H1 (cell line): ENCODE measurements around the gene RNF152. TPM values are rescaled to one million over a fixed set of nuclear protein-coding genes. Genes with fewer than 3 reads are reported as not detected.

Source experiments
- CTCF ChIA-PET: fragments of 300-600 bp; sonication (Branson Sonifier 250); formaldehyde crosslinking; loops from one replicate; lab custom pipeline; 2021; ENCODE audit not compliant: partially characterized antibody; lab: Charles Lee
- POLR2A ChIA-PET: fragments of 300-600 bp; sonication (Branson Sonifier 250); formaldehyde crosslinking; loops from one replicate; lab custom pipeline; 2021; ENCODE audit warnings: inconsistent platforms; ENCODE audit not compliant: partially characterized antibody; lab: Charles Lee
- DNase-seq, 2 experiments: peaks; one replicate each; pipeline versions ENCODE4 v3.0.0 to v3.0.0-alpha.2; 2010 to 2022; ENCODE audit warnings: low spot score in 2 of 2, low read depth in 1 of 2, mixed read lengths in 1 of 2
- FAIRE-seq: peaks from 2 replicates; lab custom pipeline; 2011; peaks lifted over from hg19 to GRCh38; lab: Jason Lieb, UNC
- H2AFZ ChIP-seq: 2 replicates; pipeline ENCODE4 v1.8.1; 2012; ENCODE audit warnings: low read length, inconsistent platforms
- H2AK5ac ChIP-seq: 2 replicates; pipeline ENCODE4 v1.6.1; 2013; ENCODE audit warnings: low read depth, low read length
- H2BK120ac ChIP-seq: replicated peaks from 2 replicates; pipeline ENCODE3; 2013; ENCODE audit warnings: low read depth, low read length, inconsistent platforms
- H2BK12ac ChIP-seq: 2 replicates; pipeline ENCODE4 v1.6.1; 2013; ENCODE audit warnings: low read depth, low read length
- H2BK15ac ChIP-seq: 2 replicates; pipeline ENCODE4 v1.6.1; 2013; ENCODE audit warnings: low read length
- H2BK20ac ChIP-seq: 2 replicates; pipeline ENCODE4 v1.6.1; 2013; ENCODE audit warnings: low read length
- H2BK5ac ChIP-seq: 2 replicates; pipeline ENCODE4 v1.6.1; 2013; ENCODE audit warnings: low read depth, low read length
- H3K14ac ChIP-seq: 2 replicates; pipeline ENCODE4 v1.6.1; 2013; ENCODE audit warnings: inconsistent platforms; ENCODE audit not compliant: insufficient read length
- H3K18ac ChIP-seq: 2 replicates; pipeline ENCODE4 v1.6.1; 2013; ENCODE audit warnings: low read length; ENCODE audit errors: extremely low read depth
- H3K23ac ChIP-seq: 2 replicates; pipeline ENCODE4 v1.6.1; 2013; ENCODE audit warnings: inconsistent platforms; ENCODE audit not compliant: insufficient read length
- H3K23me2 ChIP-seq: 2 replicates; pipeline ENCODE4 v1.6.1; 2013; ENCODE audit warnings: low read depth, low read length
- H3K27ac ChIP-seq: 2 replicates; pipeline ENCODE4 v1.6.1; 2011; ENCODE audit warnings: low read depth, low read length, inconsistent platforms
- H3K27me3 ChIP-seq, 4 experiments: replicated peaks in 1 of 4; 1 replicate in 1 of 4; 2 replicates in 3 of 4; pipeline versions ENCODE4 v1.6.1 to v1.8.1; 2011 to 2013; ENCODE audit warnings: low read length in 3 of 4, mild to moderate bottlenecking in 3 of 4, inconsistent platforms in 2 of 4, mixed read lengths in 2 of 4, moderate library complexity in 1 of 4; ENCODE audit not compliant: control insufficient read depth in 3 of 4, insufficient read depth in 3 of 4; ENCODE audit errors: extremely low read depth in 1 of 4
- H3K36me3 ChIP-seq, 4 experiments: 2 replicates each; pipeline versions ENCODE4 v1.6.1 to v1.8.1; 2011 to 2013; ENCODE audit warnings: mild to moderate bottlenecking in 4 of 4, low read length in 3 of 4, moderate library complexity in 2 of 4, control low read depth in 1 of 4, inconsistent platforms in 1 of 4; ENCODE audit not compliant: insufficient read depth in 4 of 4, control insufficient read depth in 2 of 4
- H3K4ac ChIP-seq: replicated peaks from 2 replicates; pipeline ENCODE3; 2013; ENCODE audit warnings: low read length, low read depth, mixed read lengths, inconsistent platforms; ENCODE audit not compliant: insufficient read length
- H3K4me1 ChIP-seq, 4 experiments: replicated peaks in 1 of 4; 1 replicate in 1 of 4; 2 replicates in 3 of 4; pipeline versions ENCODE4 v1.6.1 to v1.8.1; 2011 to 2013; ENCODE audit warnings: low read length in 3 of 4, inconsistent platforms in 2 of 4, mixed read lengths in 1 of 4; ENCODE audit not compliant: insufficient read depth in 4 of 4, control insufficient read depth in 3 of 4
- H3K4me2 ChIP-seq, 2 experiments: 2 replicates each; pipeline versions ENCODE4 v1.6.1 to v1.8.1; 2011 to 2013; ENCODE audit warnings: low read depth in 2 of 2, low read length in 2 of 2, control low read depth in 1 of 2, inconsistent platforms in 1 of 2, mild to moderate bottlenecking in 1 of 2; ENCODE audit not compliant: insufficient read depth in 1 of 2
- H3K4me3 ChIP-seq, 4 experiments: fragments of 200-600, 300-600 bp in 1 of 4; sonication (generic), shearing (Covaris generic), sonication (Bioruptor Twin) in 1 of 4; 2 replicates each; pipeline versions ENCODE4 v1.5.1 to v1.8.1; 2011 to 2016; ENCODE audit warnings: low read length in 4 of 4, low read depth in 3 of 4, control low read depth in 2 of 4, inconsistent platforms in 2 of 4, mild to moderate bottlenecking in 2 of 4, mixed read lengths in 1 of 4, moderate library complexity in 1 of 4; ENCODE audit not compliant: insufficient read depth in 2 of 4; ENCODE audit errors: extremely low read depth in 1 of 4
- H3K56ac ChIP-seq: replicated peaks from 2 replicates; pipeline ENCODE3; 2013; ENCODE audit warnings: low read depth, mild to moderate bottlenecking, mixed read lengths, low read length, inconsistent platforms; ENCODE audit not compliant: insufficient read length
- H3K79me1 ChIP-seq: 2 replicates; pipeline ENCODE4 v1.6.1; 2013; ENCODE audit warnings: low read depth, low read length, control low read depth
- H3K79me2 ChIP-seq, 2 experiments: 2 replicates each; pipeline versions ENCODE4 v1.6.1 to v1.8.1; 2012 to 2013; ENCODE audit warnings: low read length in 2 of 2, mild to moderate bottlenecking in 2 of 2, inconsistent platforms in 1 of 2; ENCODE audit not compliant: insufficient read depth in 2 of 2, control insufficient read depth in 1 of 2
- H3K9ac ChIP-seq, 4 experiments: replicated peaks in 1 of 4; 1 replicate in 1 of 4; 2 replicates in 3 of 4; pipeline versions ENCODE4 v1.6.1 to v1.8.1; 2011 to 2013; ENCODE audit warnings: low read depth in 3 of 4, low read length in 3 of 4, control low read depth in 2 of 4, mild to moderate bottlenecking in 2 of 4, moderate library complexity in 2 of 4, inconsistent platforms in 1 of 4; ENCODE audit errors: extremely low read depth in 1 of 4
- H3K9me3 ChIP-seq, 2 experiments: 2 replicates each; pipeline versions ENCODE4 v1.6.1 to v1.8.1; 2012 to 2013; ENCODE audit warnings: mild to moderate bottlenecking in 2 of 2, moderate library complexity in 2 of 2, control low read depth in 1 of 2, inconsistent platforms in 1 of 2, low read depth in 1 of 2, low read length in 1 of 2, mixed read lengths in 1 of 2; ENCODE audit not compliant: insufficient read depth in 2 of 2
- H4K20me1 ChIP-seq, 2 experiments: replicated peaks in 1 of 2; 2 replicates each; pipeline versions ENCODE3 to v1.8.1; 2011 to 2013; ENCODE audit warnings: inconsistent platforms in 2 of 2, low read length in 2 of 2, mild to moderate bottlenecking in 1 of 2; ENCODE audit not compliant: insufficient read depth in 2 of 2, control insufficient read depth in 1 of 2
- H4K5ac ChIP-seq: 2 replicates; pipeline ENCODE4 v1.6.1; 2013; ENCODE audit warnings: low read length, low read depth, mixed read lengths, inconsistent platforms; ENCODE audit not compliant: insufficient read length
- H4K8ac ChIP-seq: 2 replicates; pipeline ENCODE4 v1.8.0; 2013; ENCODE audit warnings: mild to moderate bottlenecking, moderate library complexity, low read length, inconsistent platforms; ENCODE audit not compliant: insufficient read depth; ENCODE audit errors: extremely low read depth
- H4K91ac ChIP-seq: replicated peaks from 2 replicates; pipeline ENCODE3; 2013; ENCODE audit warnings: low read length, mixed read lengths, inconsistent platforms; ENCODE audit not compliant: insufficient read length
- NANOG ChIP-seq: IDR thresholded peaks from 2 replicates; pipeline ENCODE4 v1.6.1; 2011; ENCODE audit warnings: low read length, low read depth, mild to moderate bottlenecking, inconsistent platforms; ENCODE audit not compliant: insufficient read depth, poor library complexity, severe bottlenecking
- RXRA ChIP-seq: IDR thresholded peaks from 2 replicates; pipeline ENCODE4 v1.6.1; 2011; ENCODE audit warnings: low read depth, mild to moderate bottlenecking, low read length, moderate library complexity; ENCODE audit not compliant: insufficient read depth
- WGBS, 2 experiments: shearing (Covaris generic) in 1 of 2; methylation state at CpG; one replicate each; pipeline versions ENCODE4 v1.1.6 to v1.1.7; 2013 to 2015; ENCODE audit warnings: low lambda C conversion rate in 2 of 2, mixed read lengths in 2 of 2, inconsistent platforms in 1 of 2, low coverage in 1 of 2, missing lambda C conversion rate in 1 of 2; ENCODE audit not compliant: insufficient replicate concordance in 2 of 2, insufficient coverage in 1 of 2, insufficient read length in 1 of 2; ENCODE audit errors: extremely low coverage in 1 of 2, missing lambda C conversion rate in 1 of 2; 5-methylcytosine and 5-hydroxymethylcytosine counted together
- polyA plus RNA-seq, 7 experiments: library from polyadenylated mRNA; depleted of rRNA in 3 of 7; stranded (reverse) in 5 of 7; unstranded in 2 of 7; fragments of >200 nt in 5 of 7; fragments of 200-250 nt in 2 of 7; gene quantifications; 1 replicate in 5 of 7; 2 replicates in 1 of 7; 4 replicates in 1 of 7; pipeline versions ENCODE4 v1.2.1 to v1.2.3, GENCODE V29; 2011 to 2013; ENCODE audit warnings: missing spikeins in 2 of 7, mixed read lengths in 2 of 7
- total RNA-seq: library from RNA; stranded (reverse); fragmentation: NEBNext Ultra II Directional; extraction: Animal tissue kit (Norgen Biotek cat#: 25700); gene quantifications from 2 replicates; pipeline ENCODE4 v1.2.1, GENCODE V29; 2021

RNF152 gene
- total and polyA plus RNA-seq, 2 of the 8 experiments (the other 6 are each of a cell fraction or from before 2014, with no cell fraction given) = 1.1 to 2.7 TPM

DNA sequence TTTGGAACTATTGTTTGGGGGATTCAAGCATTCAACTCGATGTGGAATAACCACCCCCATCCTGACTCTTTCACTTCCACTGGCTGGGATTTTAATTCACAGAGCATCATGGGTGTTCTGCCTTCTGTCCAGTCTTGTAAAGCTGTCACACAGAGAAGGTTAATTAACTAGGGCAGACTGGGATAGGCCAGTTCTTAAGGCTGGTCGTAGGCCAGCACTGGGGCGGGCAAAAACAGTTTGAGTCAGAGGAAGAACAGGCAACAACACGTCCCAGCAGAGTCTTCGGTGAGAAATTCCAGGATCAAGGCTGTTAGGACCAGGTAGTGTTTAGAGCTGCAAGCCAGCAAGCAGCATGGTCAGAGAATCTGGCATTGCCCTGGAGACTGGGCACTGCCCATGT, 4.0 kb upstream of the RNF152 start:
- H2AFZ ChIP-seq = no peak overlapping the region

More for the DNA sequence above, 4.0 kb upstream of the RNF152 start:
- H3K79me2 ChIP-seq = no peaks in the 10 kb centered on the region
- H4K8ac ChIP-seq = no peak overlapping the region
- H2BK5ac ChIP-seq = no peak overlapping the region
- H2BK120ac ChIP-seq = no peak overlapping the region
- H3K4me2 ChIP-seq = no peak overlapping the region
- H3K79me1 ChIP-seq = no peaks in the 10 kb centered on the region
- no peak overlapping the region for H3K14ac ChIP-seq
- no peaks in the 10 kb centered on the region for H3K36me3 ChIP-seq
- ChIA-PET CTCF (interaction anchor here (2.4 kb wide), 1 partner anchor 260 kb away, joined by 11 read pairs; no protein-coding TSS in a partner anchor), POLR2A (no interaction called here)
- no peak overlapping the region for H3K9ac ChIP-seq
- H3K4me1 ChIP-seq = peaks cover 0 to 8% (median 4%) of the 10 kb centered on the region in 4 experiments; a peak in 6 of 7 replicates
- no peak overlapping the region for H3K4ac ChIP-seq
- H3K23me2 ChIP-seq = peaks cover 13% of the 10 kb centered on the region; the same call in 1 of the 2 replicates
- peaks cover 12 to 24% (median 20%) of the 10 kb centered on the region in 4 experiments for H3K27me3 ChIP-seq
- no peak overlapping the region for H3K18ac ChIP-seq
- no peak overlapping the region for H2AK5ac ChIP-seq
- DNase-seq (no peak), FAIRE-seq (no peak)
- no peak overlapping the region for H3K56ac ChIP-seq
- H3K9me3 ChIP-seq = no peaks in the 10 kb centered on the region
- no peak overlapping the region for H4K91ac ChIP-seq
- H2BK12ac ChIP-seq = no peak overlapping the region
- no peak overlapping the region for H3K23ac ChIP-seq
- no peak overlapping the region for H3K4me3 ChIP-seq
- H2BK15ac ChIP-seq = no peak overlapping the region
- H2BK20ac ChIP-seq = no peak overlapping the region
- WGBS, 2 experiments = 85% methylated on average over 5 of the region's 5 CpGs; no CpG with 5 or more reads in 1 of the 2 experiments
- TF ChIP-seq RXRA = no peak
- TF ChIP-seq NANOG = no peak
- no peak overlapping the region for H4K5ac ChIP-seq
- no peak overlapping the region for H3K27ac ChIP-seq
- peaks cover 3 to 4% of the 10 kb centered on the region in 2 experiments for H4K20me1 ChIP-seq
